OCI-LY3 (cell line): ENCODE measurements around the gene IKBKG.

ENCODE experiments used
- H2AFZ ChIP-seq: fragments of 200-600, 300-600 bp; shearing (Covaris generic); 2 replicates; pipeline ENCODE4 v1.6.0; 2014; ENCODE audit warnings: antibody characterized with exemption, low read depth, low read length
- H3K27ac ChIP-seq: fragments of 200-600, 300-600 bp; sonication (generic); 2 replicates; pipeline ENCODE4 v1.5.1; 2014; ENCODE audit warnings: mild to moderate bottlenecking, low read length, moderate library complexity, mixed read lengths
- H3K27me3 ChIP-seq: fragments of 200-600, 300-600 bp; sonication (generic); 2 replicates; pipeline ENCODE4 v1.6.1; 2014; ENCODE audit warnings: low read depth, low read length, mixed read lengths
- H3K36me3 ChIP-seq: fragments of 200-600, 300-600 bp; sonication (generic); replicated peaks from 2 replicates; pipeline ENCODE3; 2014; ENCODE audit warnings: low read depth, low read length, mixed read lengths
- H3K4me1 ChIP-seq: fragments of 300-600, 200-600 bp; sonication (generic); 2 replicates; pipeline ENCODE4 v1.6.1; 2014; ENCODE audit warnings: low read length, mixed read lengths
- H3K4me2 ChIP-seq: fragments of 200-600, 300-600 bp; sonication (generic); 2 replicates; pipeline ENCODE4 v1.6.1; 2014; ENCODE audit warnings: low read length, mixed read lengths
- H3K4me3 ChIP-seq: fragments of 300-600, 200-600 bp; sonication (generic); 2 replicates; pipeline ENCODE4 v1.5.1; 2014; ENCODE audit warnings: antibody characterized with exemption, mild to moderate bottlenecking, low read length, moderate library complexity
- H3K79me2 ChIP-seq: fragments of 300-600, 200-600 bp; shearing (Covaris generic); 2 replicates; pipeline ENCODE4 v1.6.1; 2014; ENCODE audit warnings: mild to moderate bottlenecking, low read length, mixed read lengths
- H3K9ac ChIP-seq: fragments of 300-600, 200-600 bp; shearing (Covaris generic); 2 replicates; pipeline ENCODE4 v1.6.0; 2014; ENCODE audit warnings: mild to moderate bottlenecking, low read length, moderate library complexity
- H3K9me3 ChIP-seq: fragments of 200-600, 300-600 bp; shearing (Covaris generic); 2 replicates; pipeline ENCODE4 v1.6.1; 2014; ENCODE audit warnings: low read length, mixed read lengths; ENCODE audit not compliant: insufficient read depth
- H4K20me1 ChIP-seq: fragments of 200-600, 300-600 bp; sonication (generic); 2 replicates; pipeline ENCODE4 v1.6.1; 2016; ENCODE audit warnings: low read length, mixed read lengths; ENCODE audit not compliant: insufficient read depth
- CTCF ChIP-seq: fragments of 200-600, 300-600 bp; sonication (generic); IDR thresholded peaks from 2 replicates; pipeline ENCODE4 v1.5.1; 2014; ENCODE audit warnings: antibody characterized with exemption, low read length, low read depth
- EZH2phosphoT487 ChIP-seq: fragments of 200-600 bp; shearing (Covaris generic); IDR thresholded peaks from 2 replicates; pipeline ENCODE4 v1.6.1; 2018; ENCODE audit warnings: antibody characterized with exemption, mixed run types, low read depth

Gene IKBKG

GRCh38 chrX:154505734-154506133 lies 41.7 kb upstream of the IKBKG start:
- H3K4me3 ChIP-seq: no peak overlapping the region
- H3K4me1 ChIP-seq: no peaks in the 10 kb centered on the region
- peaks cover 7% of the 10 kb centered on the region for H3K36me3 ChIP-seq
- H3K9me3 ChIP-seq: no peaks in the 10 kb centered on the region
- no peak overlapping the region for H3K9ac ChIP-seq
- no peaks in the 10 kb centered on the region for H3K79me2 ChIP-seq
- H4K20me1 ChIP-seq: no peaks in the 10 kb centered on the region
- H3K4me2 ChIP-seq: no peak overlapping the region
- TF ChIP-seq EZH2phosphoT487 (no peak), CTCF (no peak)
- H3K27me3 ChIP-seq: no peaks in the 10 kb centered on the region
- no peak overlapping the region for H2AFZ ChIP-seq
- no peak overlapping the region for H3K27ac ChIP-seq

GRCh38 chrX:154506483-154507332 lies 40.7 kb upstream of the IKBKG start:
- Histone ChIP-seq H3K36me3 (peaks cover 7% of the 10 kb centered on the region), H3K27me3 (no peaks in the 10 kb centered on the region), H3K4me3 (no peak overlapping the region), H3K9ac (no peak overlapping the region), H3K4me1 (no peaks in the 10 kb centered on the region), H2AFZ (no peak overlapping the region), H3K9me3 (no peaks in the 10 kb centered on the region), H3K79me2 (no peaks in the 10 kb centered on the region), H3K4me2 (no peak overlapping the region), H4K20me1 (no peaks in the 10 kb centered on the region), H3K27ac (no peak overlapping the region)
- TF ChIP-seq EZH2phosphoT487 (no peak), CTCF (no peak)

GRCh38 chrX:154507673-154508383 lies 39.6 kb upstream of the IKBKG start:
- H3K9ac ChIP-seq: no peak overlapping the region
- H3K79me2 ChIP-seq: no peaks in the 10 kb centered on the region
- no peaks in the 10 kb centered on the region for H4K20me1 ChIP-seq
- no peak overlapping the region for H2AFZ ChIP-seq
- TF ChIP-seq EZH2phosphoT487 (no peak), CTCF (no peak)
- H3K36me3 ChIP-seq: peaks cover 7% of the 10 kb centered on the region
- no peak overlapping the region for H3K4me2 ChIP-seq
- no peaks in the 10 kb centered on the region for H3K27me3 ChIP-seq
- no peaks in the 10 kb centered on the region for H3K9me3 ChIP-seq
- no peaks in the 10 kb centered on the region for H3K4me1 ChIP-seq
- H3K27ac ChIP-seq: no peak overlapping the region
- no peak overlapping the region for H3K4me3 ChIP-seq

- no peak overlapping the region for H3K9ac ChIP-seq
- TF ChIP-seq CTCF: no peak
- no peak for TF ChIP-seq EZH2phosphoT487
- H3K36me3 ChIP-seq: peaks cover 7% of the 10 kb centered on the region
- no peak overlapping the region for H3K4me2 ChIP-seq
- no peaks in the 10 kb centered on the region for H3K79me2 ChIP-seq
- no peak overlapping the region for H3K4me3 ChIP-seq
- H3K4me1 ChIP-seq: no peaks in the 10 kb centered on the region
- no peaks in the 10 kb centered on the region for H3K27me3 ChIP-seq
- no peak overlapping the region for H2AFZ ChIP-seq
- H3K27ac ChIP-seq: no peak overlapping the region
- H3K9me3 ChIP-seq: no peaks in the 10 kb centered on the region
- no peaks in the 10 kb centered on the region for H4K20me1 ChIP-seq
These were observed 39.1 kb upstream of the IKBKG start for GRCh38 chrX:154508384-154508745.
